ENCODE results near the gene ZNF280A. TPM values are rescaled to one million over a fixed set of nuclear protein-coding genes. Genes with fewer than 3 reads are reported as not detected.
"Not testable (repeated sequence)": the region's sequence is repeated elsewhere in the genome, so short reads cannot be mapped to it uniquely, and the experiment has no call there.

Gene ZNF280A
- total RNA-seq, 1 experiment from 2014 or later = 2.7 TPM

DNA sequence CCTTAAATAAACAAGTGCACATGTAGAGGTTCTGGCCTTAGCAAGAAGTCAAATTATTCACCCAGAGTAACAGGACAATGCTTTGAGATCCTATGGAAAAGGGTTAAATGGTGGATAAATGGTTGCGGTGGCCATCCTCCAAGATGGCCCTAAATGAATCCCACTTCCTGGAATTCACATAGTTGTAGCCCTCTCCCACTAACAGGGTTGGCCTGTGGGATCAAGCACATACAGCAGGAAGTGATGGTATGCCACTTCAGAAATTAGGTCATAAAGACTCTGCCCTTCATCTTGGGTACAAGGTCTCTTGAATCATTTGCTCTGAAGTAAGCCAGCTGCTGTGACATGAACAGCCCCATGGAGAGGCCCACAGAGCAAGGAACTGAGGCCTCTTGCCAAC, 13.3 kb downstream of the ZNF280A start:
- Histone ChIP-seq H3K36me3 (ENCODE audit: control insufficient read depth, insufficient read depth, low read length) (no peaks in the 10 kb centered on the region), H3K9me3 (peaks cover 8% of the 10 kb centered on the region), H3K4me1 (no peaks in the 10 kb centered on the region), H3K27me3 (replicated peaks; ENCODE audit: control insufficient read depth, insufficient read depth, low read length) (no peaks in the 10 kb centered on the region), H3K4me3 (ENCODE audit: low read depth, low read length) (no peak overlapping the region)
- Mint-ChIP-seq H3K27ac (ENCODE audit: unreplicated experiment) (no peak overlapping the region), H3K36me3 (ENCODE audit: insufficient read depth, unreplicated experiment) (peaks cover 5% of the 10 kb centered on the region), H3K4me3 (ENCODE audit: unreplicated experiment) (no peak overlapping the region), H3K9me3 (ENCODE audit: unreplicated experiment) (peaks cover 28% of the 10 kb centered on the region), H3K4me1 (ENCODE audit: low read depth, unreplicated experiment) (no peaks in the 10 kb centered on the region), H3K27me3 (ENCODE audit: insufficient read depth, unreplicated experiment) (no peaks in the 10 kb centered on the region)
- POLR2A ChIA-PET = no interaction called here
- CTCF ChIA-PET = no interaction called here
- no peak for DNase-seq
- TF ChIP-seq, protein P1, sequence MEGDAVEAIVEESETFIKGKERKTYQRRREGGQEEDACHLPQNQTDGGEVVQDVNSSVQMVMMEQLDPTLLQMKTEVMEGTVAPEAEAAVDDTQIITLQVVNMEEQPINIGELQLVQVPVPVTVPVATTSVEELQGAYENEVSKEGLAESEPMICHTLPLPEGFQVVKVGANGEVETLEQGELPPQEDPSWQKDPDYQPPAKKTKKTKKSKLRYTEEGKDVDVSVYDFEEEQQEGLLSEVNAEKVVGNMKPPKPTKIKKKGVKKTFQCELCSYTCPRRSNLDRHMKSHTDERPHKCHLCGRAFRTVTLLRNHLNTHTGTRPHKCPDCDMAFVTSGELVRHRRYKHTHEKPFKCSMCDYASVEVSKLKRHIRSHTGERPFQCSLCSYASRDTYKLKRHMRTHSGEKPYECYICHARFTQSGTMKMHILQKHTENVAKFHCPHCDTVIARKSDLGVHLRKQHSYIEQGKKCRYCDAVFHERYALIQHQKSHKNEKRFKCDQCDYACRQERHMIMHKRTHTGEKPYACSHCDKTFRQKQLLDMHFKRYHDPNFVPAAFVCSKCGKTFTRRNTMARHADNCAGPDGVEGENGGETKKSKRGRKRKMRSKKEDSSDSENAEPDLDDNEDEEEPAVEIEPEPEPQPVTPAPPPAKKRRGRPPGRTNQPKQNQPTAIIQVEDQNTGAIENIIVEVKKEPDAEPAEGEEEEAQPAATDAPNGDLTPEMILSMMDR (IDR thresholded peaks at IDR 0.05; ENCODE audit: insufficient read depth in 1 of 2, low read depth in 1 of 2, low read length in 1 of 2, severe bottlenecking in 1 of 2, unreplicated experiment in 1 of 2) = no peak
- BruUV-seq (replicated peaks) = no TSS peak
- intact Hi-C loops (cut with micrococcal nuclease; ENCODE audit: unreplicated experiment) = no loop called here

DNA sequence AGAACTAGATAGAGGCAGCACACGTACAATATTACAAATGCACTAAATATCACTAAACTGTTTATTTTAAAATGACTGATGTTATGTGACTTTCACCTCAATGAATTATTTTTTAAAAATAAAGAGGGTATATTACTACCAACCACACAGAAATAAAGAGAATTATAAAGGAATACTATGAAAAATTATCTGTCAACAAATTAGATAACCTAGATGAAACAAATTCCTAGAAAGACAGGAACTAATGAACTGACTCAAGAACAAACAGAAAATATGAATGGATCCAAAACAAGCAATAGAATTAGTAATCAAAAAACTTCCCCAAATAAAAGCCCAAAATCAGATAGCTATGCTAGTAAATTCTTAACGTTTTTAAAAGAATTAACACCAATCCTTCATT, 21.8 kb downstream of the ZNF280A start:
- H3K27me3 ChIP-seq (replicated peaks; ENCODE audit: control insufficient read depth, insufficient read depth, low read length) = no peaks in the 10 kb centered on the region
- no peak overlapping the region for H3K4me3 ChIP-seq (ENCODE audit: low read depth, low read length)
- DNase-seq = no peak
- POLR2A ChIA-PET = no interaction called here
- Mint-ChIP-seq H3K27me3 (ENCODE audit: insufficient read depth, unreplicated experiment) (no peaks in the 10 kb centered on the region), H3K36me3 (ENCODE audit: insufficient read depth, unreplicated experiment) (peaks cover 6% of the 10 kb centered on the region), H3K27ac (ENCODE audit: unreplicated experiment) (no peak overlapping the region), H3K4me1 (ENCODE audit: low read depth, unreplicated experiment) (no peaks in the 10 kb centered on the region), H3K4me3 (ENCODE audit: unreplicated experiment) (no peak overlapping the region), H3K9me3 (ENCODE audit: unreplicated experiment) (no peaks in the 10 kb centered on the region)
- H3K9me3 ChIP-seq = no peaks in the 10 kb centered on the region
- no TSS peak for BruUV-seq (replicated peaks)
- H3K36me3 ChIP-seq (ENCODE audit: control insufficient read depth, insufficient read depth, low read length) = no peaks in the 10 kb centered on the region
- CTCF ChIA-PET = no interaction called here
- H3K4me1 ChIP-seq = no peaks in the 10 kb centered on the region
- TF ChIP-seq, protein P1 (IDR thresholded peaks at IDR 0.05; ENCODE audit: insufficient read depth in 1 of 2, low read depth in 1 of 2, low read length in 1 of 2, severe bottlenecking in 1 of 2, unreplicated experiment in 1 of 2) = no peak
- intact Hi-C loops (cut with micrococcal nuclease; ENCODE audit: unreplicated experiment) = no loop called here

DNA sequence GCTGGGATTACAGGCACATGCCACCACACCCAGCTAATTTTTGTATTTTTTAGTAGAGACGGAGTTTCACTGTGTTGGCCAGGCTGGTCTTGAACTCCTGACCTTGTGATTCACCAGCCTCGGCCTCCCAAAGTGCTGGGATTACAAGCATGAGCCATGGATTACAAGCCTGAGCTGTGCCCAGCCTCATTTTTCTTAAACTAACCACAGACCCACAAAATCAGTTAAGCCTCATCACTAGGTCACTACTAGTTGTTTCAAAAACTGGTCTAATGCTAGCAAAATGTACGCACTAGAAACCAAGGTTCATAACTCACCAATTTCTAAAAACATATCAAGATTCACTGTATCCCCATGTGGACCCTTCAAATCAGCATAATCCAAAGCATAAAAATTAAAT, 28.5 kb downstream of the ZNF280A start:
- H3K36me3 ChIP-seq (ENCODE audit: control insufficient read depth, insufficient read depth, low read length); DNase-seq; CTCF ChIA-PET; H3K4me1 Mint-ChIP-seq (ENCODE audit: low read depth, unreplicated experiment); intact Hi-C loops (cut with micrococcal nuclease; ENCODE audit: unreplicated experiment); H3K27me3 ChIP-seq (replicated peaks; ENCODE audit: control insufficient read depth, insufficient read depth, low read length); H3K27ac Mint-ChIP-seq (ENCODE audit: unreplicated experiment); BruUV-seq (replicated peaks); H3K9me3 Mint-ChIP-seq (ENCODE audit: unreplicated experiment); POLR2A ChIA-PET; H3K4me3 Mint-ChIP-seq (ENCODE audit: unreplicated experiment); H3K4me1 ChIP-seq; H3K9me3 ChIP-seq; H3K27me3 Mint-ChIP-seq (ENCODE audit: insufficient read depth, unreplicated experiment); H3K4me3 ChIP-seq (ENCODE audit: low read depth, low read length): not testable (repeated sequence)
- peaks cover 15% of the 10 kb centered on the region for H3K36me3 Mint-ChIP-seq (ENCODE audit: insufficient read depth, unreplicated experiment)

DNA sequence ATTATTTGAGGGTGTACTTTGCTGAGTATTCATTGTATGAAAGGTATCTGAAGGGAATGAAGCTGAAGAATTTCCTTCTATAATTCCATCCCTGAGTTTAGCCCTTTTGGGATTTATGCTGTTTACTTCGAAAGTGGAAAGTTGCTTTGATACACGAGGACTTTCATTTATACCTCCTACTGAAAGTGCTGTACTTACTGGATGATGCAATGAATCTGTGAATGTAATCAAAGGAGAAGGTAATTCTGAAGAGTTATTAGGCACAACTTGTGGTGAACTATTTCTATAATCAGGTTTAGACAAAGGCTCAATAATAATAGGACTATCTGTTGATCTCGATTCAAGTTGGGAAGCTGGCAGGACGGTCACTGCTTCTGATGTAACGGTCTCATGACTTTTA, 31.3 kb downstream of the ZNF280A start:
- Histone ChIP-seq H3K9me3 (no peaks in the 10 kb centered on the region), H3K4me3 (ENCODE audit: low read depth, low read length) (no peak overlapping the region), H3K27me3 (replicated peaks; ENCODE audit: control insufficient read depth, insufficient read depth, low read length) (no peaks in the 10 kb centered on the region), H3K4me1 (no peaks in the 10 kb centered on the region), H3K36me3 (ENCODE audit: control insufficient read depth, insufficient read depth, low read length) (no peaks in the 10 kb centered on the region)
- ChIA-PET CTCF (interaction anchor here (0.7 kb wide), 1 partner anchor 8 kb away, joined by 3 read pairs; no protein-coding TSS in a partner anchor), POLR2A (no interaction called here)
- BruUV-seq (replicated peaks) = no TSS peak
- H3K4me1 Mint-ChIP-seq (ENCODE audit: low read depth, unreplicated experiment) = peaks cover 6% of the 10 kb centered on the region
- no peak overlapping the region for H3K4me3 Mint-ChIP-seq (ENCODE audit: unreplicated experiment)
- DNase-seq = no peak
- H3K9me3 Mint-ChIP-seq (ENCODE audit: unreplicated experiment) = no peaks in the 10 kb centered on the region
- peaks cover 13% of the 10 kb centered on the region for H3K36me3 Mint-ChIP-seq (ENCODE audit: insufficient read depth, unreplicated experiment)
- intact Hi-C loops (cut with micrococcal nuclease; ENCODE audit: unreplicated experiment) = no loop called here
- TF ChIP-seq, protein P1 (IDR thresholded peaks at IDR 0.05; ENCODE audit: insufficient read depth in 1 of 2, low read depth in 1 of 2, low read length in 1 of 2, severe bottlenecking in 1 of 2, unreplicated experiment in 1 of 2) = no peak
- H3K27ac Mint-ChIP-seq (ENCODE audit: unreplicated experiment) = no peak overlapping the region
- H3K27me3 Mint-ChIP-seq (ENCODE audit: insufficient read depth, unreplicated experiment) = no peaks in the 10 kb centered on the region
